HEK293T (cell line): ENCODE measurements around the gene CISTR.

Experiments used
- CTCF ChIA-PET: fragments of 350-600 bp; formaldehyde crosslinking; extraction: SDS; loops from one replicate; lab custom pipeline; 2021; ENCODE audit warnings: antibody characterized with exemption, inconsistent platforms; lab: Yijun Ruan, JAX
- POLR2A ChIA-PET: fragments of 350-600 bp; formaldehyde crosslinking; extraction: SDS; loops from one replicate; lab custom pipeline; 2020; ENCODE audit warnings: antibody characterized with exemption, inconsistent platforms; lab: Yijun Ruan, JAX
- DNase-seq: peaks from one replicate; pipeline ENCODE4 v3.0.0; 2012; ENCODE audit warnings: mixed read lengths; ENCODE audit errors: extremely low spot score
- ARNT ChIP-seq: fragments of 450-650 bp; IDR thresholded peaks from 2 replicates; pipeline ENCODE4 v1.6.1; 2017; ENCODE audit warnings: mild to moderate bottlenecking
- BHLHE40 ChIP-seq: fragments of 450-650 bp; IDR thresholded peaks from 2 replicates; pipeline ENCODE4 v1.6.1; 2016; ENCODE audit warnings: mild to moderate bottlenecking, moderate library complexity, borderline replicate concordance
- CTBP1 ChIP-seq: fragments of 450-650 bp; IDR thresholded peaks from 2 replicates; pipeline ENCODE4 v1.6.1; 2016; ENCODE audit warnings: borderline replicate concordance
- ELF4 ChIP-seq: fragments of 450-650 bp; IDR thresholded peaks from 2 replicates; pipeline ENCODE4 v1.6.1; 2017; ENCODE audit warnings: antibody characterized with exemption
- FOXA1 ChIP-seq: fragments of 450-650 bp; IDR thresholded peaks from 2 replicates; pipeline ENCODE4 v1.6.1; 2016; ENCODE audit warnings: mild to moderate bottlenecking
- FOXK2 ChIP-seq: fragments of 450-650 bp; IDR thresholded peaks from 2 replicates; pipeline ENCODE4 v1.6.1; 2016; ENCODE audit warnings: mild to moderate bottlenecking
- FOXM1 ChIP-seq: fragments of 450-650 bp; IDR thresholded peaks from 2 replicates; pipeline ENCODE4 v1.6.1; 2017; ENCODE audit warnings: mild to moderate bottlenecking, borderline replicate concordance
- HDGF ChIP-seq: fragments of 450-650 bp; IDR thresholded peaks from 2 replicates; pipeline ENCODE4 v1.6.1; 2017; ENCODE audit warnings: antibody characterized with exemption, borderline replicate concordance
- L3MBTL2 ChIP-seq: fragments of 450-650 bp; conservative IDR thresholded peaks from 2 replicates; pipeline ENCODE4 v1.6.1; 2016; ENCODE audit warnings: mild to moderate bottlenecking
- LEF1 ChIP-seq: fragments of 450-650 bp; IDR thresholded peaks from 2 replicates; pipeline ENCODE4 v1.6.1; 2017; ENCODE audit warnings: mild to moderate bottlenecking, borderline replicate concordance
- NFRKB ChIP-seq: fragments of 450-650 bp; IDR thresholded peaks from 2 replicates; pipeline ENCODE4 v1.6.1; 2016; ENCODE audit warnings: mild to moderate bottlenecking, moderate library complexity
- SP1 ChIP-seq: fragments of 450-650 bp; IDR thresholded peaks from 2 replicates; pipeline ENCODE4 v1.6.1; 2017
- SUZ12 ChIP-seq: fragments of 450-650 bp; IDR thresholded peaks from 2 replicates; pipeline ENCODE4 v1.6.1; 2016; ENCODE audit warnings: mild to moderate bottlenecking
- TARDBP ChIP-seq: fragments of 450-650 bp; IDR thresholded peaks from 2 replicates; pipeline ENCODE4 v1.6.1; 2016
- ZNF384 ChIP-seq: fragments of 450-650 bp; IDR thresholded peaks from 2 replicates; pipeline ENCODE4 v1.6.1; 2016
- TF ChIP-seq, protein P1 (sequence below): fragments of 450-650 bp; IDR thresholded peaks from 2 replicates; pipeline ENCODE4 v1.6.1; 2016

Gene CISTR

DNA sequence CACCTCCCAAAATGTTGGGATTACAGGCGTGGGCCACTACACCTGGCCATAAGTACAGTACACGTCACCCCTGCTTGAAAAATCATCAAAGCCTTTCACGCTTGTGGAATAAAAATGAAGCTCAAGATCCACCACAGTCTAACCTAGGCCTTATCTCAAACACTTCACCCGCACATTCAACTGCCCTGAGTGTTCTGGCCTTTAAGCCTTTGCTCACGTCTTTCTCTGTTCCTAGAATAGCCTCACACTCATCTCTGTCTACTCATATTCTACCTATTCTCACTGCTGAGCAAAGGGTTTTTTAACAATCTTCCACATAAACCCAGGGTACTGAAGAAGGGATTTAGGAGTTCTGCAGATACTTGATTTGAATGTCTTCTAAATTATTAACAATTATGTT lies 34.5 kb downstream of the CISTR start:
- TF ChIP-seq SP1: no peak
- TF ChIP-seq TARDBP: no peak
- TF ChIP-seq LEF1: no peak
- no peak for TF ChIP-seq CTBP1
- TF ChIP-seq L3MBTL2: no peak
- TF ChIP-seq FOXK2: no peak
- POLR2A ChIA-PET: no interaction called here
- no peak for DNase-seq
- CTCF ChIA-PET: interaction anchor here (1.2 kb wide), 1 partner anchor 15 kb away, joined by 3 read pairs; no protein-coding TSS in a partner anchor

DNA sequence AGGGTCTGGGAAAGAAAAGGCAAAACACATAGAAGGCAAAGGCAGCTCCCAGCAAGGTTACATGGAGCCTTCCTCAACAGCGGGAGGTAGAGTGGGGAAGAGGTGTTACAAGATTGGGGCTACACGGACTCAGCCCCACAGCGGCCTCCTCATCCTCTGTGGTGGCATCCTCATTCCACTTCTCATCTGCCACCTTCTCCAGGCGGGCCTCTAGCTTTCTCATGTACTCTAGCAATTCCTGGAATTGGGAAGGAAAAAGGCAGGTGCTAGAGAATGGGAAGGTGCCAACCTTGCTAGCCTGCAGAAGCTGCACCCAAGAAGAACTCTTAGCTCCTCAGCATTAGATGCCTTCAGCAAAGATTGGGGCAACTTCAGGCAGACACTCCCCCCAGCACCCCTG lies 37.8 kb downstream of the CISTR start:
- ChIA-PET CTCF (interaction anchor here (1.6 kb wide), 1 partner anchor 33 kb away, joined by 6 read pairs; no protein-coding TSS in a partner anchor), POLR2A (interaction anchor here (1.1 to 1.2 kb wide), 2 partner anchors 14 to 25 kb away, joined by 3 read pairs; partner anchors contain the start of gene CALCOCO1)
- no peak for TF ChIP-seq HDGF
- no peak for TF ChIP-seq ZNF384
- no peak for TF ChIP-seq SP1
- TF ChIP-seq BHLHE40: no peak
- TF ChIP-seq LEF1: no peak
- TF ChIP-seq ELF4: no peak
- TF ChIP-seq ARNT: no peak
- TF ChIP-seq, protein P1, sequence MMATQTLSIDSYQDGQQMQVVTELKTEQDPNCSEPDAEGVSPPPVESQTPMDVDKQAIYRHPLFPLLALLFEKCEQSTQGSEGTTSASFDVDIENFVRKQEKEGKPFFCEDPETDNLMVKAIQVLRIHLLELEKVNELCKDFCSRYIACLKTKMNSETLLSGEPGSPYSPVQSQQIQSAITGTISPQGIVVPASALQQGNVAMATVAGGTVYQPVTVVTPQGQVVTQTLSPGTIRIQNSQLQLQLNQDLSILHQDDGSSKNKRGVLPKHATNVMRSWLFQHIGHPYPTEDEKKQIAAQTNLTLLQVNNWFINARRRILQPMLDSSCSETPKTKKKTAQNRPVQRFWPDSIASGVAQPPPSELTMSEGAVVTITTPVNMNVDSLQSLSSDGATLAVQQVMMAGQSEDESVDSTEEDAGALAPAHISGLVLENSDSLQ: no peak
- no peak for TF ChIP-seq SUZ12
- no peak for TF ChIP-seq FOXK2
- no peak for TF ChIP-seq FOXM1
- no peak for TF ChIP-seq CTBP1
- no peak for TF ChIP-seq NFRKB
- TF ChIP-seq L3MBTL2: no peak
- TF ChIP-seq TARDBP: no peak
- TF ChIP-seq FOXA1: no peak
- no peak for DNase-seq

DNA sequence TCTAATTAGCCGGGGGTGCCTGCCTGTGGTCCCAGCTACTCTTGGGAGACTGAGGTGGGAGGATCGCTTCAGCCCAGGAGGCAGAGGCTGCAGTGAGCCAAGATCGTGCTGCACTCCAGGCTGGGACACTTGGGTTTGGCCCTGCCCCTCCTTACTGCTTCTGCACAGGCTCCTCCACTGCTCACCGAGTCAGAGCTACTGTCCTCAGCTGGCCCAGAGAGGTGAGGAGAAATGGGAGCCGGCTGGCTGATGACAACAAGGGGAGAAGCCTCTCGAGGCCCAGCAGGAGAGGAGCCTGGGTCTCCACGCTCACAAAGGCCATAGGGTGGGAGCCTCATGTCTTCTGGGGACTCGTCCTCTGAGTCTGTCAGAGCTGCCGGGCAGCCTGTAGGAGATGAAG lies 38.3 kb downstream of the CISTR start:
- POLR2A ChIA-PET: interaction anchor here (1.1 to 1.2 kb wide), 2 partner anchors 14 to 25 kb away, joined by 3 read pairs; partner anchors contain the start of gene CALCOCO1
- TF ChIP-seq SUZ12: no peak
- no peak for TF ChIP-seq CTBP1
- TF ChIP-seq LEF1: no peak
- no peak for TF ChIP-seq TARDBP
- TF ChIP-seq ELF4: no peak
- TF ChIP-seq HDGF: no peak
- no peak for TF ChIP-seq FOXK2
- TF ChIP-seq BHLHE40: no peak
- TF ChIP-seq ZNF384: no peak
- TF ChIP-seq NFRKB: no peak
- TF ChIP-seq SP1: no peak
- no peak for TF ChIP-seq FOXM1
- TF ChIP-seq ARNT: no peak
- no peak for TF ChIP-seq L3MBTL2
- no peak for TF ChIP-seq FOXA1
- TF ChIP-seq, protein P1: no peak
- CTCF ChIA-PET: interaction anchor here (1.6 kb wide), 1 partner anchor 33 kb away, joined by 6 read pairs; no protein-coding TSS in a partner anchor
- no peak for DNase-seq

DNA sequence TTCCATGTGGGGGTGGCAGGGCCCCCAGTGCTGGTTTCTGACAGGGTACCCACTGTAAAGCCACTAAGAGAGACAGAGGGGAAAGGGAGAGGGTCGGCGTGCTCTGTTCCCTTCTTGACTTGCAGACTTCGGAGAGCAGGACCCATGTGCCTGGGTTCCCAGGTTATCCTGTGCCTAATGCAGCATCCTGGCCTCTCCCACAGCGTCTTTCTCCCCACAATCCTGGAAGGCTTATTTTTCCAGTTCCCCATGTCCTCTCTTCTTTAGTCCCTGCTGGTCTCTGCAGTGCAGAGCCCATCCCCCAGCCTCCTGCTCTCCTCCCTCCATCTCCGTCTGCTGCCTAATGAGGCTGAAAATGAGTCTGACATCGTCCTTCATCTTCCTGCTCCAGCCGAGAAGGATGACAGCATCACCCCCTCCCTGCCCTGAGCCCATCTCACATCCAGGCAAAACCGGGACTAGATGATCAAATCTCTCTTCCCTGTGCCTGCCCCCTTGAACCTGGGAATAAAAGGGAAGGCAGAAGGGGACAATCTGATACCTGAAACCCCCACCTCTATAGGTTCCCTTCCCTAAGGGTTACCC lies 39.6 kb downstream of the CISTR start:
- ChIA-PET CTCF (no interaction called here), POLR2A (no interaction called here)
- TF ChIP-seq FOXA1 (no peak), ZNF384 (no peak), FOXK2 (no peak), FOXM1 (no peak)
- DNase-seq: peak; percentile 21

DNA sequence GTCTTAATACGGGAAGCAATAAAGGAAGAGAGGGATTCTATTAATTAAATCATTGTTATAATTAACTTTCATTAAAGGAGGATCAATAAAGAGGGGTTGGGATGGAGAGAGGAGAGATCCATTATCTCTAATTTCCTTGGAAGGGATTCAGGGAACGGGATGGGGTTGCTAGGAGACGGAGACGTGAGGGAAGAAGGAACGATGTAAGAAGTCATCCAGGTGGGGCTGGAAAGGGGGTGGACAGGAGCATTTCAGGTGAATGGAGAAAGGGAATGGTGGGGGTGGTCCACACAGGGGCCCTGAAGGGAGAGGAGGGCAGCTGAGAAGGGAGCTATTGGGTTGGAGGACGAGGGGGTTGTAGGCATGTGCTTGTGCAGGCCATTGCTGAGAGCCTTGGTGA lies 41.7 kb downstream of the CISTR start:
- TF ChIP-seq, protein P1: no peak
- TF ChIP-seq FOXK2 (no peak), ELF4 (no peak), CTBP1 (no peak), NFRKB (no peak), TARDBP (no peak), BHLHE40 (no peak), SUZ12 (no peak), FOXA1 (no peak), SP1 (no peak), FOXM1 (no peak), HDGF (no peak), ARNT (no peak), ZNF384 (no peak), L3MBTL2 (no peak), LEF1 (no peak)
- DNase-seq: no peak
- ChIA-PET POLR2A (no interaction called here), CTCF (interaction anchor here (3.1 to 4.1 kb wide), 2 partner anchors 34 to 36 kb away, joined by 14 to 23 read pairs; no protein-coding TSS in a partner anchor)

DNA sequence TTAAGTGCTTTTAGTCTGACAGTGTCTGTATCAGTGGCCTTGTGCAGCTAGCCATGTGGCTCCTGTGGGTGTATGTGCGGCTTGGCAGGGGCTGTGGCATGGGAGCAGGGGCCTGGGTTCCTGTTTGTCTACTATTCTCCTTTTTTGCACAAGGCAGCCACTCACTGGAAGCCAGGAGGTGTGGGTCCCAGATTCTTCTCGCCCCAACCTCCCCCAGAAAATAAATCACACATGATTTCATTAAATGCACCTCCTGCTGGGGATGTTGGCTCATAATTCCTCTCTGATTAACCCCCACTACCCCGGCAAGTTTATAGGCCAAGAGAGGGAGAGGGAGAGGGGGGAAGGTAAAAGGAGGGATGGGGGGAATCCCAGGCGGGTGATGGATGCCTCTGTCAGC lies 42.1 kb downstream of the CISTR start:
- DNase-seq: no peak

More for the DNA sequence above, 42.1 kb downstream of the CISTR start:
- CTCF ChIA-PET: interaction anchor here (3.1 to 4.1 kb wide), 2 partner anchors 34 to 37 kb away, joined by 14 to 23 read pairs; no protein-coding TSS in a partner anchor
- TF ChIP-seq, protein P1: no peak
- TF ChIP-seq ELF4 (no peak), HDGF (no peak), ARNT (no peak), LEF1 (no peak), NFRKB (no peak), FOXK2 (no peak), SP1 (no peak), L3MBTL2 (no peak), ZNF384 (no peak)
- POLR2A ChIA-PET: no interaction called here
